ENCODE results near the gene ALG8.

- TF ChIP-seq CTCF (IDR thresholded peaks at IDR 0.05; ENCODE audit: insufficient read depth, low read depth, low read length): no peak
- TF ChIP-seq EZH2 (IDR thresholded peaks at IDR 0.05; ENCODE audit: insufficient read depth, low read length): no peak
Observed at GRCh38 chr11:78111298-78111697, 28.1 kb downstream of the ALG8 start.
